Keratinocyte (primary cell): ENCODE data around the gene NTSR1. TPM values are rescaled to one million over a fixed set of nuclear protein-coding genes. Genes with fewer than 3 reads are reported as not detected.
A peak's percentile ranks its signal among the peaks of the same experiment; 100 is the strongest.

ENCODE experiments used
- DNase-seq: peaks from one replicate; pipeline ENCODE4 v3.0.0-alpha.2; 2011; ENCODE audit warnings: low read depth, missing footprints, low spot score
- FAIRE-seq: peaks from 2 replicates; lab custom pipeline; 2011; peaks lifted over from hg19 to GRCh38; lab: Jason Lieb, UNC
- H2AFZ ChIP-seq: 2 replicates; pipeline ENCODE4 v1.6.0; 2012; ENCODE audit warnings: low read length, control low read depth, inconsistent platforms; ENCODE audit not compliant: control insufficient read depth
- H3K27ac ChIP-seq: 2 replicates; pipeline ENCODE4 v1.5.1; 2011; ENCODE audit warnings: low read length; ENCODE audit not compliant: control insufficient read depth, insufficient read depth
- H3K27me3 ChIP-seq: 3 replicates; pipeline ENCODE4 v1.6.0; 2011; ENCODE audit warnings: low read length; ENCODE audit not compliant: control insufficient read depth, insufficient read depth; ENCODE audit errors: extremely low read depth
- H3K36me3 ChIP-seq, 2 experiments: 2 replicates in 1 of 2; 3 replicates in 1 of 2; pipeline ENCODE4 v1.5.1; 2011; ENCODE audit warnings: low read length in 2 of 2, mild to moderate bottlenecking in 1 of 2; ENCODE audit not compliant: control insufficient read depth in 2 of 2, insufficient read depth in 2 of 2; ENCODE audit errors: extremely low read depth in 1 of 2
- H3K4me1 ChIP-seq: 3 replicates; pipeline ENCODE4 v1.5.1; 2011; ENCODE audit warnings: low read length; ENCODE audit not compliant: control insufficient read depth, insufficient read depth; ENCODE audit errors: extremely low read depth
- H3K4me2 ChIP-seq: 3 replicates; pipeline ENCODE4 v1.6.0; 2011; ENCODE audit warnings: low read depth, low read length; ENCODE audit not compliant: control insufficient read depth, insufficient read depth; ENCODE audit errors: extremely low read depth
- H3K4me3 ChIP-seq, 3 experiments: fragments of 200-600 bp in 1 of 3; sonication (generic) in 1 of 3; 2 replicates in 2 of 3; 3 replicates in 1 of 3; pipeline ENCODE4 v1.5.1; 2011 to 2016; ENCODE audit warnings: low read length in 3 of 3, mild to moderate bottlenecking in 3 of 3, control low read depth in 2 of 3, inconsistent platforms in 1 of 3, low read depth in 1 of 3, mixed read lengths in 1 of 3, mixed run types in 1 of 3, moderate library complexity in 1 of 3; ENCODE audit not compliant: control insufficient read depth in 2 of 3, insufficient read depth in 2 of 3; ENCODE audit errors: extremely low read depth in 1 of 3
- H3K79me2 ChIP-seq: 2 replicates; pipeline ENCODE4 v1.6.0; 2012; ENCODE audit warnings: low read length; ENCODE audit not compliant: control insufficient read depth, insufficient read depth
- H3K9ac ChIP-seq: 3 replicates; pipeline ENCODE4 v1.6.0; 2011; ENCODE audit warnings: low read length; ENCODE audit not compliant: control insufficient read depth, insufficient read depth; ENCODE audit errors: extremely low read depth
- H3K9me1 ChIP-seq: 3 replicates; pipeline ENCODE4 v1.6.0; 2011; ENCODE audit warnings: low read length; ENCODE audit not compliant: control insufficient read depth, insufficient read depth; ENCODE audit errors: extremely low read depth
- H3K9me3 ChIP-seq: 2 replicates; pipeline ENCODE4 v1.5.1; 2012; ENCODE audit warnings: low read depth, low read length; ENCODE audit not compliant: control insufficient read depth
- H4K20me1 ChIP-seq: 3 replicates; pipeline ENCODE4 v1.6.0; 2011; ENCODE audit warnings: low read length; ENCODE audit not compliant: control insufficient read depth, insufficient read depth; ENCODE audit errors: extremely low read depth
- CTCF ChIP-seq, 3 experiments: IDR thresholded peaks in 1 of 3; conservative IDR thresholded peaks in 1 of 3; optimal IDR thresholded peaks in 1 of 3; 2 replicates in 2 of 3; 3 replicates in 1 of 3; pipeline versions ENCODE3 to v1.5.1; 2011; ENCODE audit warnings: low read length in 3 of 3, mild to moderate bottlenecking in 3 of 3, moderate library complexity in 2 of 3, control low read depth in 1 of 3, inconsistent platforms in 1 of 3; ENCODE audit not compliant: insufficient read depth in 2 of 3; ENCODE audit errors: extremely low read depth in 1 of 3
- EZH2 ChIP-seq: IDR thresholded peaks from one replicate; pipeline ENCODE4 v1.6.1; 2012; ENCODE audit warnings: inconsistent platforms, mild to moderate bottlenecking, low read length, moderate library complexity
- dilution Hi-C: fragments of 300-500 bp; cut with MboI; formaldehyde crosslinking; loops from one replicate; pipeline ENCODE4 v1.7.0; 2020; ENCODE audit warnings: low sequenced_read_pairs; ENCODE audit not compliant: extremely low pct_ligation_motif_present
- polyA plus RNA-seq, 5 experiments: library from polyadenylated mRNA; depleted of rRNA in 3 of 5; stranded (reverse) in 3 of 5; stranded (forward) in 1 of 5; unstranded in 1 of 5; fragments of >200 nt; gene quantifications; 1 replicate in 1 of 5; 2 replicates in 3 of 5; 3 replicates in 1 of 5; pipeline versions ENCODE4 v1.2.1 to v1.2.3, GENCODE V29; 2011 to 2012; ENCODE audit warnings: missing spikeins in 2 of 5, low read depth in 1 of 5, low replicate concordance in 1 of 5

The NTSR1 gene
- polyA plus RNA-seq, 1 donor (not counting 4 experiments of a cell fraction or from before 2014, with no cell fraction given) = 0.55 TPM

- Histone ChIP-seq H4K20me1 (no peaks in the 10 kb centered on the region), H3K36me3 (no peaks in the 10 kb centered on the region), H3K9ac (no peak overlapping the region), H3K27me3 (peaks cover 6% of the 10 kb centered on the region), H3K4me1 (peaks cover 34% of the 10 kb centered on the region), H3K9me1 (peaks cover 1% of the 10 kb centered on the region), H3K9me3 (no peaks in the 10 kb centered on the region), H3K4me2 (no peak overlapping the region), H3K79me2 (peaks cover 5% of the 10 kb centered on the region), H3K4me3 (no peak overlapping the region), H3K27ac (no peak overlapping the region), H2AFZ (no peak overlapping the region)
- TF ChIP-seq EZH2 (no peak), CTCF (optimal IDR thresholded peaks at IDR 0.05 in 1 of 3, IDR thresholded peaks at IDR 0.05 in 1 of 3, conservative IDR thresholded peaks at IDR 0.05 in 1 of 3; ENCODE audit: extremely low read depth in 1 of 3, insufficient read depth in 2 of 3, low read length in 3 of 3) (no peak)
- dilution Hi-C loops = no loop called here
- FAIRE-seq (no peak), DNase-seq (no peak)
These were observed 83.7 kb downstream of the NTSR1 start for GRCh38 chr20:62792182-62792939.

GRCh38 chr20:62792940-62793756, 84.5 kb downstream of the NTSR1 start:
- peak overlapping the region; percentile 84 for H3K4me2 ChIP-seq
- no peaks in the 10 kb centered on the region for H3K9me3 ChIP-seq
- no peak overlapping the region for H3K4me3 ChIP-seq
- no peak overlapping the region for H3K27ac ChIP-seq
- H3K36me3 ChIP-seq = peaks cover 4 to 7% of the 10 kb centered on the region in 2 experiments
- H4K20me1 ChIP-seq = no peaks in the 10 kb centered on the region
- no peak for FAIRE-seq
- peaks cover under 1% of the 10 kb centered on the region for H3K27me3 ChIP-seq
- H2AFZ ChIP-seq = no peak overlapping the region
- TF ChIP-seq EZH2 (no peak), CTCF (optimal IDR thresholded peaks at IDR 0.05 in 1 of 3, IDR thresholded peaks at IDR 0.05 in 1 of 3, conservative IDR thresholded peaks at IDR 0.05 in 1 of 3; ENCODE audit: extremely low read depth in 1 of 3, insufficient read depth in 2 of 3, low read length in 3 of 3) (no peak)
- dilution Hi-C loops = no loop called here
- peaks cover 3% of the 10 kb centered on the region for H3K9me1 ChIP-seq
- peaks cover 11% of the 10 kb centered on the region for H3K79me2 ChIP-seq
- no peak overlapping the region for H3K9ac ChIP-seq
- no peak for DNase-seq
- H3K4me1 ChIP-seq = peaks cover 34% of the 10 kb centered on the region
